ENCODE measurements around the gene GMCL1. TPM values are rescaled to one million over a fixed set of nuclear protein-coding genes. Genes with fewer than 3 reads are reported as not detected.

The GMCL1 gene
- total and polyA plus RNA-seq, 2 of the 13 experiments (the other 11 are each of a cell fraction or from before 2014, with no cell fraction given), result 18.7 to 24.0 TPM

Small RNA genes within 50 kb of the gene (small RNA-seq; reads per million reads assigned to genes)
- 0 reads per million in 3 experiments for gene RPL23AP92 (ENCODE audit: insufficient read depth in 2 of 3, insufficient read length in 3 of 3, low read depth in 2 of 3, low replicate concordance in 1 of 3)

Other genes starting within 250 kb of the GMCL1 start
- gene AAK1, start 185.9 kb upstream of the GMCL1 start, total RNA-seq (2016; rRNA removed; fragmentation: Illumina TruSeq; extraction: Trizol), result 10.3 and 15.2 TPM in 2 replicates
- 9.4 and 9.8 TPM in 2 replicates for gene AAK1, start 185.9 kb upstream of the GMCL1 start, polyA plus RNA-seq (2011; rRNA removed)
- gene ANXA4, start 87.5 kb upstream of the GMCL1 start, total RNA-seq (2016; rRNA removed; fragmentation: Illumina TruSeq; extraction: Trizol), result 155 and 237 TPM in 2 replicates
- 147 and 168 TPM in 2 replicates for gene ANXA4, start 87.5 kb upstream of the GMCL1 start, polyA plus RNA-seq (2011; rRNA removed)
- 54.6 and 80.8 TPM in 2 replicates for gene SNRNP27, start 64.3 kb downstream of the GMCL1 start, total RNA-seq (2016; rRNA removed; fragmentation: Illumina TruSeq; extraction: Trizol)
- gene SNRNP27, start 64.3 kb downstream of the GMCL1 start, polyA plus RNA-seq (2011; rRNA removed), result 36.4 and 49.8 TPM in 2 replicates
- gene MXD1, start 85.4 kb downstream of the GMCL1 start, total RNA-seq (2016; rRNA removed; fragmentation: Illumina TruSeq; extraction: Trizol), result 6.4 and 7.7 TPM in 2 replicates
- gene MXD1, start 85.4 kb downstream of the GMCL1 start, polyA plus RNA-seq (2011; rRNA removed), result 12.0 and 14.9 TPM in 2 replicates
- gene ASPRV1, start 132.0 kb downstream of the GMCL1 start, total RNA-seq (2016; rRNA removed; fragmentation: Illumina TruSeq; extraction: Trizol), result 0.40 and 0.42 TPM in 2 replicates
- 0.48 and 0.52 TPM in 2 replicates for gene ASPRV1, start 132.0 kb downstream of the GMCL1 start, polyA plus RNA-seq (2011; rRNA removed)